ENCODE measurements around the gene SEC22A.

SEC22A gene

DNA sequence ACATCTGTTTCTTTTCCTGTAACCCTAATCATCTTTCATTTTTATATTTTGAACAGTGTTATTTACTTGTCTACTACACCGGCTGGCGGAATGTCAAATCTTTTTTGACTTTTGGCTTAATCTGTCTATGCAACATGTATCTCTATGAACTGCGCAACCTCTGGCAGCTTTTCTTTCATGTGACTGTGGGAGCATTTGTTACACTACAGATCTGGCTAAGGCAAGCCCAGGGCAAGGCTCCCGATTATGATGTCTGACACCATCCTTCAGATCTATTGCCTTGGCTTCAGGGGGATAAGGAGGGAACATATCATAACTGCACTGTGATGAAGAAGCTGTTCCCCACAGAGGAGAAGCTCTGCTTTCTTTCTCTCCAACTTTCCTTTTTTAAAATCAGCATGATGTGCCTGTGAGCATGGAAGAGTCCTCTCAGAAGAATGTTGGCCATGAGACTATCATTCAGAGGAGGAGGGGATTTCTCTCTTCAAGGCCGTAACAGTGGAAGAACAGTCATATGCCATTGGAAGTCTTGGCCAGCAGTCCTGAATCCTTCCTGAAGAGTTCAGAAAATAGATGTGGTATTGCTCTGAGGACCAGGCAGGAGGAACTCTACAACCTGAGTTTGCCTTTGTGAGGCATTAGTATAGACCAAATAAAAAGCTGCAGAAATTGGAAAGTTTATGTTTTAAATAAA is 69.9 kb downstream of the SEC22A start:
- DNase-seq: no peak
- peaks cover 4% of the 10 kb centered on the region; the same call in 1 of the 2 replicates for H3K36me3 ChIP-seq
- no peaks in the 10 kb centered on the region for H3K9me3 ChIP-seq
- H3K4me1 ChIP-seq: no peaks in the 10 kb centered on the region
- no peak overlapping the region for H3K4me3 ChIP-seq (ENCODE audit: low read depth, low read length)
- no peaks in the 10 kb centered on the region for H3K27me3 ChIP-seq
- TF ChIP-seq CTCF (IDR thresholded peaks at IDR 0.05; ENCODE audit: low read depth, low read length): no peak

DNA sequence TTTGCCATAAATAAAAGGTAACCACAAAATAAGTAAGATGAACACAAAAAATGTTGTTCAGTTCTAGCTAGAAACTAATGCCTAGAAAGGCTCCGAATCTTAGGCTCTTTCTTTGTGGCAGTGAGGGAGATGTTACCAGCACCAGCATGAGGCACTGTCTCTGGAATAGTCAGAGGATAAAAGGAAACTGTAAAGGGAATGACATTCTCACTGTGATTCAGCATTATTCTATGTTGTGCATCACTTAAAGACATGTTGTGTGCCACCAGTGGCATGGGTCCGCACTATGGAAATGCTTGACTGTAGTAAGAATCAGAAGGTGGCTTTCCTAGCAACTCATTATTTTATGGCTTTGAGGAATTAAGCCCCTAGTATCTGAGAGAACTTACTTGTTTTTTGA is 70.8 kb downstream of the SEC22A start:
- no peaks in the 10 kb centered on the region for H3K4me1 ChIP-seq
- no peak for DNase-seq
- no peak overlapping the region for H3K4me3 ChIP-seq (ENCODE audit: low read depth, low read length)
- H3K27me3 ChIP-seq: no peaks in the 10 kb centered on the region
- H3K9me3 ChIP-seq: no peaks in the 10 kb centered on the region
- TF ChIP-seq CTCF (IDR thresholded peaks at IDR 0.05; ENCODE audit: low read depth, low read length): no peak
- peaks cover 4% of the 10 kb centered on the region; the same call in 1 of the 2 replicates for H3K36me3 ChIP-seq

DNA sequence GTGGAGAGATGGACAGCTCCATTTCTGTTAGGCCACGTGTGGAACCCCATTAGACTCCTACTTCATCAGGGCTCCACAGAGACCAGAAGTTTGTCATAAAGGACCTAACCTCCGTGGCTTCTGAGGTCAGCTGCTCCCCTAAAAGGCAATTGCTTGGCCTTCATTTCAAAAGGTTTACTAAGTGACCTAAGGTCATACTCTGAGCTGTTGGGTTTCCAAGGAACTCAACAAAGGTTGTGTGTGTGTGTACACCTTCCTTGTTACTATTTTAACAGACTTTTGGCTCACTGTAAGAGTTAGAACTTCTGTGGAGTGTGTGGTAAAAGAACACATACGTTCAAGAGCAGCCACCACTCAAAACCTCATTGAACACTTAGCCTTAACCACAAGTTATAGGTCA is 73.9 kb downstream of the SEC22A start:
- Histone ChIP-seq H3K27me3 (no peaks in the 10 kb centered on the region), H3K36me3 (no peaks in the 10 kb centered on the region), H3K4me3 (ENCODE audit: low read depth, low read length) (no peak overlapping the region), H3K9me3 (no peaks in the 10 kb centered on the region), H3K4me1 (no peaks in the 10 kb centered on the region)
- DNase-seq: no peak
- TF ChIP-seq CTCF (IDR thresholded peaks at IDR 0.05; ENCODE audit: low read depth, low read length): no peak

GRCh38 chr3:123276346-123277006 is 74.7 kb downstream of the SEC22A start:
- H3K4me3 ChIP-seq (ENCODE audit: low read depth, low read length): no peak overlapping the region
- DNase-seq: no peak
- H3K9me3 ChIP-seq: no peaks in the 10 kb centered on the region
- H3K4me1 ChIP-seq: no peaks in the 10 kb centered on the region
- TF ChIP-seq CTCF (IDR thresholded peaks at IDR 0.05; ENCODE audit: low read depth, low read length): no peak
- no peaks in the 10 kb centered on the region for H3K27me3 ChIP-seq
- no peaks in the 10 kb centered on the region for H3K36me3 ChIP-seq

- no peaks in the 10 kb centered on the region for H3K4me1 ChIP-seq
- DNase-seq: no peak
- H3K9me3 ChIP-seq: no peaks in the 10 kb centered on the region
- H3K36me3 ChIP-seq: no peaks in the 10 kb centered on the region
- H3K27me3 ChIP-seq: no peaks in the 10 kb centered on the region
- TF ChIP-seq CTCF (IDR thresholded peaks at IDR 0.05; ENCODE audit: low read depth, low read length): no peak
- H3K4me3 ChIP-seq (ENCODE audit: low read depth, low read length): no peak overlapping the region
These were observed 75.4 kb downstream of the SEC22A start for GRCh38 chr3:123277106-123277505.

DNA sequence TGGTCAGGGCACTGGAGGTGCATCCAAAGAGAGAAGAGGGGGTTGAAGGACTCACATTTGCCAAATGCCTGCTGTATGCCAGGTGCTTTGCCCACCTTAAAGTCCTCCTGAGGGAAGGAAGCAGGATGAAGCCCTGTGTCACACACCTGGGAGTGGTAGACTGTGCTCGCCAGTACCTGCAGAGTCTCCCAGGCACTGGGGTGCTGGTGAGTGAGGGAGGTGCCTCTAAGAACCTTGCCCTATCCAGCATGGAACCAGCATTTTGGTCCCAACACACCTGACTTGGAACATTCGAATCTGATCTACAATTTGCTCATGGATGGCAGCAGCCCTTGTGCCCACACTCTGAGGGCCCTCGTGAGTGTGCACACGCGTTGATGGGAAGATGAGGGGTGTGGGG is 76.7 kb downstream of the SEC22A start:
- no peaks in the 10 kb centered on the region for H3K27me3 ChIP-seq
- H3K36me3 ChIP-seq: no peaks in the 10 kb centered on the region
- H3K4me3 ChIP-seq (ENCODE audit: low read depth, low read length): no peak overlapping the region
- DNase-seq: no peak
- H3K4me1 ChIP-seq: no peaks in the 10 kb centered on the region
- no peak for TF ChIP-seq CTCF (IDR thresholded peaks at IDR 0.05; ENCODE audit: low read depth, low read length)
- no peaks in the 10 kb centered on the region for H3K9me3 ChIP-seq

All from BE2C (cell line).